Measurements from ENCODE around the gene POU3F1.

DNA sequence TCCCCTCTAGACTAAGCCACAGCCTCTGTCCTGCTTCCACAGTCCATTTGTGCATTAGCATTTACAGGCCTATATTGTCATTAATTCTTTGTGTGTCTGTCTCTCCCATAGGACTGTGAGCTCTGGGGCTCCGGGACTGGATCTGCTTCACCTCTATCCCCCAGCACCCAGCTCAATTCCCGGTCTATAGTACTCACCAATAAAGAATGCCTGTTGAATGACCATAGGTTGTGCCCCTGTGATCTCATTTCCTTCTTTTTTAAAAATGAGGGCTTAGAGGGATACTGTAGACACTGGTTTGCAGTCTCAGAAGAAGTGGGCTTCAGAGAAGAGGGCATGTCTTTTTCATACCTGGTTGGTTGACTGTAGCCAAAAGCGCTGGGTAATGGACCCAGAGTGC, 8.8 kb upstream of the POU3F1 start:
- TF ChIP-seq CEBPB (IDR thresholded peaks at IDR 0.05; ENCODE audit: low read depth, low read length), result no peak
- TF ChIP-seq POLR2A (IDR thresholded peaks at IDR 0.05; ENCODE audit: low read depth, low read length), result no peak
- TF ChIP-seq, protein P1, sequence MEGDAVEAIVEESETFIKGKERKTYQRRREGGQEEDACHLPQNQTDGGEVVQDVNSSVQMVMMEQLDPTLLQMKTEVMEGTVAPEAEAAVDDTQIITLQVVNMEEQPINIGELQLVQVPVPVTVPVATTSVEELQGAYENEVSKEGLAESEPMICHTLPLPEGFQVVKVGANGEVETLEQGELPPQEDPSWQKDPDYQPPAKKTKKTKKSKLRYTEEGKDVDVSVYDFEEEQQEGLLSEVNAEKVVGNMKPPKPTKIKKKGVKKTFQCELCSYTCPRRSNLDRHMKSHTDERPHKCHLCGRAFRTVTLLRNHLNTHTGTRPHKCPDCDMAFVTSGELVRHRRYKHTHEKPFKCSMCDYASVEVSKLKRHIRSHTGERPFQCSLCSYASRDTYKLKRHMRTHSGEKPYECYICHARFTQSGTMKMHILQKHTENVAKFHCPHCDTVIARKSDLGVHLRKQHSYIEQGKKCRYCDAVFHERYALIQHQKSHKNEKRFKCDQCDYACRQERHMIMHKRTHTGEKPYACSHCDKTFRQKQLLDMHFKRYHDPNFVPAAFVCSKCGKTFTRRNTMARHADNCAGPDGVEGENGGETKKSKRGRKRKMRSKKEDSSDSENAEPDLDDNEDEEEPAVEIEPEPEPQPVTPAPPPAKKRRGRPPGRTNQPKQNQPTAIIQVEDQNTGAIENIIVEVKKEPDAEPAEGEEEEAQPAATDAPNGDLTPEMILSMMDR (conservative IDR thresholded peaks at IDR 0.05; ENCODE audit: low read depth, low read length), result no peak
- TF ChIP-seq, protein P2, sequence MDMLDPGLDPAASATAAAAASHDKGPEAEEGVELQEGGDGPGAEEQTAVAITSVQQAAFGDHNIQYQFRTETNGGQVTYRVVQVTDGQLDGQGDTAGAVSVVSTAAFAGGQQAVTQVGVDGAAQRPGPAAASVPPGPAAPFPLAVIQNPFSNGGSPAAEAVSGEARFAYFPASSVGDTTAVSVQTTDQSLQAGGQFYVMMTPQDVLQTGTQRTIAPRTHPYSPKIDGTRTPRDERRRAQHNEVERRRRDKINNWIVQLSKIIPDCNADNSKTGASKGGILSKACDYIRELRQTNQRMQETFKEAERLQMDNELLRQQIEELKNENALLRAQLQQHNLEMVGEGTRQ (IDR thresholded peaks at IDR 0.05; ENCODE audit: low read depth, low read length), result no peak
- no peak for TF ChIP-seq SMC3 (IDR thresholded peaks at IDR 0.05; ENCODE audit: low read depth, low read length)
- no peak for TF ChIP-seq RFX5 (IDR thresholded peaks at IDR 0.05; ENCODE audit: low read depth, low read length)
- no peak for TF ChIP-seq FOS (IDR thresholded peaks at IDR 0.05; ENCODE audit: low read depth, low read length)
- TF ChIP-seq MXI1 (IDR thresholded peaks at IDR 0.05; ENCODE audit: borderline replicate concordance, low read depth, low read length), result no peak
